HepG2 (cell line): ENCODE results near the gene IL10RA. TPM values are rescaled to one million over a fixed set of nuclear protein-coding genes. Genes with fewer than 3 reads are reported as not detected.

Experiments used
- ATAC-seq: fragments of 200-7000 bp; cut with Tn5 transposase; 3 replicates; pipeline ENCODE4 v1.9.1; 2020; ENCODE audit warnings: mild to moderate bottlenecking, moderate library complexity
- BruUV-seq: library from RNA; stranded (reverse); fragments of 400-500 nt; replicated peaks from 2 replicates; lab custom pipeline; 2021; lab: Mats Ljungman, UMichigan
- CTCF ChIA-PET: fragments of 300-600 bp; formaldehyde crosslinking; extraction: SDS; loops from one replicate; lab custom pipeline; 2021; ENCODE audit warnings: low total read pairs, inconsistent platforms, low intra/inter-chr PET ratio; lab: Yijun Ruan, JAX
- POLR2A ChIA-PET: fragments of 350-600 bp; sonication (Branson Sonifier 250); formaldehyde crosslinking; loops from one replicate; lab custom pipeline; 2020; ENCODE audit warnings: antibody characterized with exemption, inconsistent platforms; lab: Yijun Ruan, JAX
- DNase-seq: peaks from one replicate; pipeline ENCODE4 v3.0.0-alpha.2; 2015; ENCODE audit warnings: low spot score
- FAIRE-seq: peaks from 3 replicates; lab custom pipeline; 2011; peaks lifted over from hg19 to GRCh38; lab: Jason Lieb, UNC
- H2AFZ ChIP-seq: one replicate; pipeline ENCODE4 v1.6.1; 2011; ENCODE audit warnings: low read length, inconsistent platforms
- H3K27ac ChIP-seq: fragments of 300-600 bp; 3 replicates; pipeline ENCODE4 v1.8.0; 2011; ENCODE audit warnings: mixed run types, mild to moderate bottlenecking, mixed read lengths, low read length, inconsistent platforms; ENCODE audit not compliant: insufficient read depth; ENCODE audit errors: extremely low read length
- H3K27me3 ChIP-seq, 2 experiments: fragments of 200-600 bp in 1 of 2; 2 replicates in 1 of 2; 3 replicates in 1 of 2; pipeline versions ENCODE4 v1.6.0 to v1.8.0; 2011; ENCODE audit warnings: low read length in 2 of 2, mild to moderate bottlenecking in 2 of 2, moderate library complexity in 2 of 2, inconsistent platforms in 1 of 2; ENCODE audit not compliant: insufficient read depth in 2 of 2, control insufficient read depth in 1 of 2
- H3K36me3 ChIP-seq, 2 experiments: fragments of 200-600 bp in 1 of 2; replicated peaks in 1 of 2; 2 replicates in 1 of 2; 3 replicates in 1 of 2; pipeline versions ENCODE4 v1.5.1 to v1.8.0; 2011; ENCODE audit warnings: low read length in 2 of 2, inconsistent platforms in 1 of 2; ENCODE audit not compliant: insufficient read depth in 2 of 2, control insufficient read depth in 1 of 2
- H3K4me1 ChIP-seq: 2 replicates; pipeline ENCODE4 v1.5.1; 2012; ENCODE audit warnings: low read length, inconsistent platforms; ENCODE audit not compliant: insufficient read depth
- H3K4me2 ChIP-seq: 2 replicates; pipeline ENCODE4 v1.6.0; 2011; ENCODE audit warnings: low read depth, low read length, inconsistent platforms
- H3K4me3 ChIP-seq, 3 experiments: fragments of 200-600 bp in 1 of 3; sonication (generic), shearing (Covaris generic) in 1 of 3; replicated peaks in 1 of 3; 2 replicates each; pipeline ENCODE4 v1.5.1; 2011 to 2016; ENCODE audit warnings: low read length in 3 of 3, inconsistent platforms in 2 of 3, low read depth in 2 of 3, mild to moderate bottlenecking in 2 of 3, control low read depth in 1 of 3, mixed read lengths in 1 of 3; ENCODE audit not compliant: insufficient read depth in 1 of 3
- H3K79me2 ChIP-seq: one replicate; pipeline ENCODE4 v1.6.1; 2011; ENCODE audit warnings: low read length, inconsistent platforms; ENCODE audit not compliant: insufficient read depth
- H3K9ac ChIP-seq: 2 replicates; pipeline ENCODE4 v1.6.0; 2011; ENCODE audit warnings: mild to moderate bottlenecking, low read depth, low read length, inconsistent platforms; ENCODE audit not compliant: insufficient read depth
- H3K9me3 ChIP-seq: 2 replicates; pipeline ENCODE4 v1.5.1; 2012; ENCODE audit warnings: mild to moderate bottlenecking, low read length
- H4K20me1 ChIP-seq: 2 replicates; pipeline ENCODE4 v1.6.0; 2011; ENCODE audit warnings: inconsistent platforms, mild to moderate bottlenecking, low read length, moderate library complexity; ENCODE audit not compliant: insufficient read depth
- ETV6 ChIP-seq: sonication (generic); formaldehyde crosslinking; conservative IDR thresholded peaks from 2 replicates; pipeline ENCODE4 v1.4.0; 2020; ENCODE audit warnings: missing genetic modification reagents
- HIVEP1 ChIP-seq: sonication (generic); formaldehyde crosslinking; IDR thresholded peaks from 2 replicates; pipeline ENCODE4 v1.4.0; 2020; ENCODE audit warnings: mild to moderate bottlenecking, missing genetic modification reagents
- MTA3 ChIP-seq: sonication (generic); formaldehyde crosslinking; IDR thresholded peaks from 2 replicates; pipeline ENCODE4 v1.4.0; 2020; ENCODE audit warnings: missing genetic modification reagents
- ZBTB4 ChIP-seq: sonication (generic); formaldehyde crosslinking; IDR thresholded peaks from 2 replicates; pipeline ENCODE4 v1.4.0; 2020; ENCODE audit warnings: missing genetic modification reagents, mild to moderate bottlenecking, borderline replicate concordance
- ZFP90 ChIP-seq: sonication (generic); formaldehyde crosslinking; IDR thresholded peaks from 2 replicates; pipeline ENCODE4 v1.8.0; 2022; ENCODE audit warnings: missing genetic modification reagents, mild to moderate bottlenecking, inconsistent platforms, borderline replicate concordance
- ZNF407 ChIP-seq: sonication (generic); formaldehyde crosslinking; IDR thresholded peaks from one replicate; pipeline ENCODE4 v1.5.1; 2020; ENCODE audit warnings: mild to moderate bottlenecking, missing genetic modification reagents; ENCODE audit errors: not compliant biosample characterization
- ZNF749 ChIP-seq: sonication (generic); formaldehyde crosslinking; IDR thresholded peaks from 2 replicates; pipeline ENCODE4 v1.8.0; 2022; ENCODE audit warnings: mild to moderate bottlenecking, missing genetic modification reagents, moderate library complexity, borderline replicate concordance
- ZNF784 ChIP-seq: sonication (generic); formaldehyde crosslinking; IDR thresholded peaks from 2 replicates; pipeline ENCODE4 v1.5.1; 2020; ENCODE audit warnings: missing genetic modification reagents, mild to moderate bottlenecking, borderline replicate concordance
- WGBS: methylation state at CpG from one replicate; pipeline ENCODE4 v1.1.6; 2017; ENCODE audit warnings: low lambda C conversion rate; 5-methylcytosine and 5-hydroxymethylcytosine counted together
- in situ Hi-C: cut with HindIII; loops from 2 replicates; pipeline ENCODE4 v1.10.0; 2017; ENCODE audit warnings: low pct_unique_long_range_greater_than_20kb; ENCODE audit not compliant: extremely low pct_ligation_motif_present
- intact Hi-C: fragments of 100-400 bp; cut with micrococcal nuclease; formaldehyde crosslinking; loops from one replicate; pipeline ENCODE4 v1.10.0; 2022; ENCODE audit not compliant: unreplicated experiment
- polyA plus RNA-seq, 8 experiments: library from polyadenylated mRNA; depleted of rRNA in 3 of 8; stranded (reverse) in 7 of 8; unstranded in 1 of 8; fragments of >200 nt; fragmentation: Illumina TruSeq in 4 of 8; extraction: Trizol in 4 of 8; gene quantifications; 2 replicates each; pipeline versions ENCODE4 v1.2.1 to v1.2.3, GENCODE V29; 2011 to 2016; ENCODE audit warnings: low read depth in 4 of 8, missing spikeins in 1 of 8, mixed read lengths in 1 of 8; ENCODE audit not compliant: insufficient read depth in 1 of 8
- total RNA-seq, 5 experiments: library from RNA; depleted of rRNA; stranded (reverse); fragments of >200 nt; fragmentation: Illumina TruSeq; extraction: Trizol; gene quantifications; 2 replicates each; pipeline ENCODE4 v1.2.3, GENCODE V29; 2016; ENCODE audit warnings: low read depth in 1 of 5

IL10RA gene
- total and polyA plus RNA-seq, 2 of the 13 experiments (the other 11 are each of a cell fraction or from before 2014, with no cell fraction given), result not detected

- 13% methylated on average over 3 of the region's 7 CpGs for whole genome bisulfite sequencing
- Histone ChIP-seq H3K27ac (no peak overlapping the region), H3K9me3 (no peaks in the 10 kb centered on the region), H3K36me3 (no peaks in the 10 kb centered on the region), H3K4me2 (no peak overlapping the region), H3K4me3 (no peak overlapping the region), H3K27me3 (peaks cover 4 to 14% of the 10 kb centered on the region in 2 experiments; a peak in 3 of 5 replicates), H3K9ac (no peak overlapping the region), H2AFZ (no peak overlapping the region), H4K20me1 (no peaks in the 10 kb centered on the region), H3K4me1 (peaks cover 2% of the 10 kb centered on the region), H3K79me2 (no peaks in the 10 kb centered on the region)
- ChIA-PET POLR2A (no interaction called here), CTCF (no interaction called here)
- ATAC-seq (no peak), FAIRE-seq (no peak), DNase-seq (no peak)
- intact Hi-C loops, result no loop called here
- in situ Hi-C loops, result no loop called here
- TF ChIP-seq ETV6 (CRISPR knock-in tag) (no peak), ZNF749 (CRISPR knock-in tag) (no peak), MTA3 (CRISPR knock-in tag) (no peak), ZNF407 (no peak), HIVEP1 (no peak), ZNF784 (CRISPR knock-in tag) (no peak), ZBTB4 (CRISPR knock-in tag) (no peak), ZFP90 (CRISPR knock-in tag) (no peak)
- no TSS peak for BruUV-seq
These were observed 18.5 kb downstream of the IL10RA start for GRCh38 chr11:118004543-118005223.
